Measurements from ENCODE around the gene GABRG3.
"Not testable (repeated sequence)": the region's sequence is repeated elsewhere in the genome, so short reads cannot be mapped to it uniquely, and the experiment has no call there.

Gene GABRG3

DNA sequence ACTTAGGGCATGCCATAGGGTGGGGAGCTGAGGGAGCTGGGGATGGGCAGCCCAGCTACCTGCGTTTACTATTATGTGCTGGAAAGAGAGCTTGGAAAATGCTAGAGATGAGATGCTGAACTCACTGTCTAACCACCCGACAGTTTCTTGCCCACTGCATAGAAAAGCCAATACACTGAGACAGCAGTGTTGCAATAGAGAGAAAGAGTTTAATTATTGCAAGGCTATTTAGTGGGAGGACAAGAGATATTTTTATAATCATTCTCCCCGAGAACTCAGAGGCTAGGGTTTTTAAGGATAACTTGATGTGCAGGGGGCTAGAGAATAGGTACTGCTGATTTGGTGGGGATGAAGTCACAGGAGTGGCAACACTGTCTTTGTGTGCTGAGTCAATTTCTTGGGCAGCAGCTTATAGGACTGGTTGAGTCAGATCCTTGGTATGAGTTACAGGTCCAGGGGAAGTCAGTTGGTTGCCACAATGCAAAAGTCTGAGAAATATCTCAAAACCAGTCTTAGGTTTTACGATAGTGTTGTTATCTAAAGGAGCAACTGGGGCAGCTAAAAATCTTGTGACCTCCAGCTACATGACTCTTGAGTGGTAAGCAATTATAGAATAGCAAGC, 205.9 kb downstream of the GABRG3 start:
- in situ Hi-C loops (cut with HindIII; ENCODE audit: low pct_ligation_motif_present, low sequenced_read_pairs), result no loop called here

DNA sequence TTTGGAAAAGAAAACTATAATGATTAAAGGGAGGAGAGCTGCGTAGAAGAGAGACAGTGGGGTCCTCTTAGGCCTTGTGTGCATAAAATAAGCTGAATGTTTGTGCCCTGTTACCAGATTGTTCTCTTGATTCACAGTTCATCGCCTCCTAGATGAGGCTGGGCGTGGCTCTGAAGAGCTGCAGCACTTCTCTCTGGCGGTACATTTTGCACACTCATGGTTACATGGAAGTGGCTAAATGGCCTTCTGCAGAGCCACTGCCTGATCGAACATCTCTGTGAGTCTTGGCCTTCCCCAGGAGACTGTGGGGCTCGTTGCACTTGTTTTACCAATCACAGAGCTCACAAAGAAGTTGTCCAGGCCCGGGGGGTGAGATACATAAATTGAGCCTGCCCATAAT, 208.8 kb downstream of the GABRG3 start:
- no peak for DNase-seq
- H3K36me3 ChIP-seq (replicated peaks), result no peaks in the 10 kb centered on the region
- TF ChIP-seq, protein P1, sequence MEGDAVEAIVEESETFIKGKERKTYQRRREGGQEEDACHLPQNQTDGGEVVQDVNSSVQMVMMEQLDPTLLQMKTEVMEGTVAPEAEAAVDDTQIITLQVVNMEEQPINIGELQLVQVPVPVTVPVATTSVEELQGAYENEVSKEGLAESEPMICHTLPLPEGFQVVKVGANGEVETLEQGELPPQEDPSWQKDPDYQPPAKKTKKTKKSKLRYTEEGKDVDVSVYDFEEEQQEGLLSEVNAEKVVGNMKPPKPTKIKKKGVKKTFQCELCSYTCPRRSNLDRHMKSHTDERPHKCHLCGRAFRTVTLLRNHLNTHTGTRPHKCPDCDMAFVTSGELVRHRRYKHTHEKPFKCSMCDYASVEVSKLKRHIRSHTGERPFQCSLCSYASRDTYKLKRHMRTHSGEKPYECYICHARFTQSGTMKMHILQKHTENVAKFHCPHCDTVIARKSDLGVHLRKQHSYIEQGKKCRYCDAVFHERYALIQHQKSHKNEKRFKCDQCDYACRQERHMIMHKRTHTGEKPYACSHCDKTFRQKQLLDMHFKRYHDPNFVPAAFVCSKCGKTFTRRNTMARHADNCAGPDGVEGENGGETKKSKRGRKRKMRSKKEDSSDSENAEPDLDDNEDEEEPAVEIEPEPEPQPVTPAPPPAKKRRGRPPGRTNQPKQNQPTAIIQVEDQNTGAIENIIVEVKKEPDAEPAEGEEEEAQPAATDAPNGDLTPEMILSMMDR (IDR thresholded peaks at IDR 0.05; ENCODE audit: low read depth, low read length, missing control alignments), result no peak
- in situ Hi-C loops (cut with HindIII; ENCODE audit: low pct_ligation_motif_present, low sequenced_read_pairs), result no loop called here
- H3K27ac ChIP-seq, result no peak overlapping the region
- no peak overlapping the region for H3K4me3 ChIP-seq (ENCODE audit: low read depth, low read length)
- H3K27me3 ChIP-seq (replicated peaks), result no peaks in the 10 kb centered on the region

More for the DNA sequence above, 205.9 kb downstream of the GABRG3 start:
- Histone ChIP-seq H3K36me3 (replicated peaks) (no peaks in the 10 kb centered on the region), H3K27me3 (replicated peaks) (no peaks in the 10 kb centered on the region), H3K27ac (no peak overlapping the region), H3K4me3 (ENCODE audit: low read depth, low read length) (no peak overlapping the region)
- no peak for DNase-seq
- TF ChIP-seq, protein P1 (IDR thresholded peaks at IDR 0.05; ENCODE audit: low read depth, low read length, missing control alignments), result no peak

DNA sequence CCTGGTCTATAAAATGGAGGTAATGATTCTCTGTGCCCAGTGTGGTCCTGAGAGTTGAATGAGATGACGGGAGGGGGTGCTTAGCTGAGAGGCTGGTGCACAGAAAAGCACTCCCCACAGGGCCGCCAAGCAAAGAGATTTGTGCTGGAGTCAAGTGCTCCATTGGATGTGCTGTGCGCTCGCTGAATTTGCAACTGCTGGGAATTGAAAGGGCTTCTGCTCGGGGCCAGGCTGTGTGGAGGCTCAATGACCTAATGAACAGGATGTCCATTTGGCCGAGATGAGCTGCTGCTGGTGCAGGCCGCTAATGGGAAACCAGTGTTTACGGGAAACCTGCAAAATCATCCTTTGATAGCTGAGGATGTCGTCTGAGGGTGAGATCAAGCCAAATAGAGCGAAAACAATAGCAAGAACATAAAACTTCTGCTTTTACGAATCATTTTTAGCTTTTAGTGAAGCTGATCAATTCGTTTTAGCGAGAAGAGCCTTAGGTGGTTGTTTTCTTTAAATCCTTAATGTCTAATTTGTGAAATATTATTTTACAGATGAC, 211.7 kb downstream of the GABRG3 start:
- Histone ChIP-seq H3K36me3 (replicated peaks) (no peaks in the 10 kb centered on the region), H3K27ac (no peak overlapping the region), H3K4me3 (ENCODE audit: low read depth, low read length) (no peak overlapping the region), H3K27me3 (replicated peaks) (no peaks in the 10 kb centered on the region)
- no peak for DNase-seq
- TF ChIP-seq, protein P1 (IDR thresholded peaks at IDR 0.05; ENCODE audit: low read depth, low read length, missing control alignments), result no peak
- in situ Hi-C loops (cut with HindIII; ENCODE audit: low pct_ligation_motif_present, low sequenced_read_pairs), result no loop called here

DNA sequence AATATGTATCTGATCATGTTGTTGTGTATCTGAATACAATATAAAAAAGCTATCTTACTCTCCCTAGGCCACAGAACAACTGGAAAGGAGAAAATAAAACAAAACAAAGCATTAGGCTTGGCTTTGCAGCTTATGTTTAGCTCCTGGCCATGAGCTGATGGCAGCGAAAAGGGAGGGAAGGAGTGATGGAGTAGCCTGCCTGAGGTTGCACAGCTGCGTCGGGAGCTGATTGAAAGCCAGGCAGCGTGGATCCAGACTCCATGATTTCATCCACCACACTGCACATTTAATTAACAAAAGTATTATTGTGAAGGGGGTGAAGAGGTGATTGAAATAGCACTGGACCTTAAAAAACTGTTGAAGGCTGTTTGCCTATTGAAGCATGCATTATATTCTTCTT, 212.2 kb downstream of the GABRG3 start:
- no peaks in the 10 kb centered on the region for H3K27me3 ChIP-seq (replicated peaks)
- in situ Hi-C loops (cut with HindIII; ENCODE audit: low pct_ligation_motif_present, low sequenced_read_pairs), result no loop called here
- no peak for DNase-seq
- no peak overlapping the region for H3K4me3 ChIP-seq (ENCODE audit: low read depth, low read length)
- no peak overlapping the region for H3K27ac ChIP-seq
- TF ChIP-seq, protein P1 (IDR thresholded peaks at IDR 0.05; ENCODE audit: low read depth, low read length, missing control alignments), result no peak
- no peaks in the 10 kb centered on the region for H3K36me3 ChIP-seq (replicated peaks)

DNA sequence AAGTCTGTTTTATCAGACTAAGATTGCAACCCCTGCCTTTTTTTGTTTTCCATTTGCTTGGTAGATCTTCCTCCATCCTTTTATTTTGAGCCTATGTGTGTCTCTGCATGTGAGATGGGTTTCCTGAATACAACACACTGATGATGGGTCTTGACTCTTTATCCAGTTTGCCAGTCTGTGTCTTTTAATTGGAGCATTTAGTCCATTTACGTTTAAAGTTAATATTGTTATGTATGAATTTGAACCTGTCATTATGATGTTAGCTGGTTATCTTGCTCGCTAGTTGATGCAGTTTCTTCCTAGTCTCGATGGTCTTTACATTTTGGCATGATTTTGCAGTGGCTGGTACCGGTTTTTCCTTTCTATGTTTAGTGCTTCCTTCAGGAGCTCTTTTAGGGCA, 220.5 kb downstream of the GABRG3 start:
- H3K36me3 ChIP-seq (replicated peaks); DNase-seq; H3K4me3 ChIP-seq (ENCODE audit: low read depth, low read length); H3K27ac ChIP-seq; in situ Hi-C loops (cut with HindIII; ENCODE audit: low pct_ligation_motif_present, low sequenced_read_pairs); H3K27me3 ChIP-seq (replicated peaks): not testable (repeated sequence)

DNA sequence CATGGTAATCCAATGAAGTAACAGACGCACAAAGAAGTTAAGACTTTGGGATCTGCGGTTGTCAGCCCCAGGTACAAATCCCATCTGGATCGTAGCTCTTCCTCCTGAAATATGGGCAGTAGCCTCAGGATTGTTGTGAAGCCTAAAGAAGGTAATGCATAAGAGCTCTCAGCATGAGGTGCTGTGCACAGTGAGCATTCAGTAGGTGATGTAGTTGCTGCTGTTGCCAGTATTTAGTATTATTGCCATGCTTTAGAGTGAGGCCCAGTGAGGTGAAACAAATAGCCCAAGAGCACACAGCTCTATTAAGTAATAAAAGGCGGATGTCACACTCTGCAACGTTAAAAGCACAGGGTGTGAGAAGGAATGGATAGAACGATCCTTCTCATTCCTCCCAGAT, 225.7 kb downstream of the GABRG3 start:
- DNase-seq, result no peak
- H3K4me3 ChIP-seq (ENCODE audit: low read depth, low read length), result no peak overlapping the region
- H3K27me3 ChIP-seq (replicated peaks), result no peaks in the 10 kb centered on the region
- H3K36me3 ChIP-seq (replicated peaks), result no peaks in the 10 kb centered on the region
- no peak overlapping the region for H3K27ac ChIP-seq
- TF ChIP-seq, protein P1 (IDR thresholded peaks at IDR 0.05; ENCODE audit: low read depth, low read length, missing control alignments), result no peak
- in situ Hi-C loops (cut with HindIII; ENCODE audit: low pct_ligation_motif_present, low sequenced_read_pairs), result no loop called here
